ENCODE results near the gene MEF2C. TPM values are rescaled to one million over a fixed set of nuclear protein-coding genes. Genes with fewer than 3 reads are reported as not detected.

The MEF2C gene
- total RNA-seq, 1 experiment from 2014 or later: 13.0 TPM

- intact Hi-C loops (cut with micrococcal nuclease): loop anchor here (10.0 kb wide), 1 partner anchor 570 kb away; no protein-coding TSS in a partner anchor
- Histone ChIP-seq H3K27me3 (ENCODE audit: insufficient read depth, low read length) (no peaks in the 10 kb centered on the region), H3K9me2 (ENCODE audit: insufficient read depth) (no peaks in the 10 kb centered on the region), H3K36me3 (ENCODE audit: control insufficient read depth in 1 of 2, insufficient read depth in 2 of 2, low read length in 2 of 2) (no peaks in the 10 kb centered on the region), H3K27ac (ENCODE audit: low read depth, low read length) (no peak overlapping the region), H3K9me3 (ENCODE audit: control insufficient read depth in 1 of 2, insufficient read depth in 1 of 2, low read depth in 1 of 2, low read length in 2 of 2) (no peaks in the 10 kb centered on the region), H4K20me1 (ENCODE audit: insufficient read depth) (no peaks in the 10 kb centered on the region), H3K9ac (ENCODE audit: low read length) (no peak overlapping the region), H2AFZ (ENCODE audit: low read depth, low read length, poor library complexity, severe bottlenecking) (no peak overlapping the region), H3K4me2 (ENCODE audit: low read length) (no peak overlapping the region), H3K79me2 (ENCODE audit: insufficient read depth, low read length) (no peaks in the 10 kb centered on the region), H3K4me1 (ENCODE audit: control insufficient read depth in 1 of 2, insufficient read depth in 2 of 2, low read length in 2 of 2) (no peaks in the 10 kb centered on the region; a peak in 1 of 4 replicates), H3K4me3 (replicated peaks in 1 of 2; ENCODE audit: low read depth in 1 of 2, low read length in 2 of 2) (no peak overlapping the region)
- no peak for ATAC-seq
- POLR2A ChIA-PET: no interaction called here
- TF ChIP-seq YY1 (IDR thresholded peaks at IDR 0.05; ENCODE audit: extremely low read depth, insufficient replicate concordance, low read depth, low read length): no peak
- TF ChIP-seq ZNF274 (IDR thresholded peaks at IDR 0.05; ENCODE audit: low read depth, low read length): no peak
- TF ChIP-seq SP1 (IDR thresholded peaks at IDR 0.05; ENCODE audit: low read depth): no peak
- TF ChIP-seq EZH2 (IDR thresholded peaks at IDR 0.05): no peak
- no peak for TF ChIP-seq POLR2AphosphoS5 (IDR thresholded peaks at IDR 0.05; ENCODE audit: low read depth, low read length)
- no peak for TF ChIP-seq MAX (IDR thresholded peaks at IDR 0.05)
- no peak for TF ChIP-seq FOSL1 (IDR thresholded peaks at IDR 0.05; ENCODE audit: low read depth)
- RAD21 ChIA-PET (ENCODE audit: low non-redundant PET in 1 of 2, low total read pairs in 2 of 2, uncharacterized antibody in 2 of 2, unreplicated experiment in 2 of 2): no interaction called here
- no TSS peak for BruUV-seq (replicated peaks)
- DNase-seq (ENCODE audit: low read depth, low spot score): no peak
- CTCF ChIA-PET: interaction anchor here (1.5 kb wide), 1 partner anchor 9 kb away, joined by 3 read pairs; no protein-coding TSS in a partner anchor
Observed at GRCh38 chr5:88734983-88735382, 148.0 kb downstream of the MEF2C start.

GRCh38 chr5:88734191-88734640 lies 148.8 kb downstream of the MEF2C start:
- ChIA-PET CTCF (interaction anchor here (1.5 kb wide), 1 partner anchor 8 kb away, joined by 3 read pairs; no protein-coding TSS in a partner anchor), RAD21 (ENCODE audit: low non-redundant PET in 1 of 2, low total read pairs in 2 of 2, uncharacterized antibody in 2 of 2, unreplicated experiment in 2 of 2) (no interaction called here), POLR2A (no interaction called here)
- no peaks in the 10 kb centered on the region for H3K9me2 ChIP-seq (ENCODE audit: insufficient read depth)
- no peaks in the 10 kb centered on the region for H3K79me2 ChIP-seq (ENCODE audit: insufficient read depth, low read length)
- intact Hi-C loops (cut with micrococcal nuclease): loop anchor here (10.0 kb wide), 1 partner anchor 571 kb away; no protein-coding TSS in a partner anchor
- H3K27ac ChIP-seq (ENCODE audit: low read depth, low read length): no peak overlapping the region
- H3K9ac ChIP-seq (ENCODE audit: low read length): no peak overlapping the region
- no peaks in the 10 kb centered on the region for H4K20me1 ChIP-seq (ENCODE audit: insufficient read depth)
- no peak for ATAC-seq
- no peak for DNase-seq (ENCODE audit: low read depth, low spot score)
- no peaks in the 10 kb centered on the region for H3K27me3 ChIP-seq (ENCODE audit: insufficient read depth, low read length)
- H3K4me3 ChIP-seq (replicated peaks in 1 of 2; ENCODE audit: low read depth in 1 of 2, low read length in 2 of 2): no peak overlapping the region
- H2AFZ ChIP-seq (ENCODE audit: low read depth, low read length, poor library complexity, severe bottlenecking): no peak overlapping the region
- no peaks in the 10 kb centered on the region for H3K9me3 ChIP-seq (ENCODE audit: control insufficient read depth in 1 of 2, insufficient read depth in 1 of 2, low read depth in 1 of 2, low read length in 2 of 2)
- TF ChIP-seq, protein P1, sequence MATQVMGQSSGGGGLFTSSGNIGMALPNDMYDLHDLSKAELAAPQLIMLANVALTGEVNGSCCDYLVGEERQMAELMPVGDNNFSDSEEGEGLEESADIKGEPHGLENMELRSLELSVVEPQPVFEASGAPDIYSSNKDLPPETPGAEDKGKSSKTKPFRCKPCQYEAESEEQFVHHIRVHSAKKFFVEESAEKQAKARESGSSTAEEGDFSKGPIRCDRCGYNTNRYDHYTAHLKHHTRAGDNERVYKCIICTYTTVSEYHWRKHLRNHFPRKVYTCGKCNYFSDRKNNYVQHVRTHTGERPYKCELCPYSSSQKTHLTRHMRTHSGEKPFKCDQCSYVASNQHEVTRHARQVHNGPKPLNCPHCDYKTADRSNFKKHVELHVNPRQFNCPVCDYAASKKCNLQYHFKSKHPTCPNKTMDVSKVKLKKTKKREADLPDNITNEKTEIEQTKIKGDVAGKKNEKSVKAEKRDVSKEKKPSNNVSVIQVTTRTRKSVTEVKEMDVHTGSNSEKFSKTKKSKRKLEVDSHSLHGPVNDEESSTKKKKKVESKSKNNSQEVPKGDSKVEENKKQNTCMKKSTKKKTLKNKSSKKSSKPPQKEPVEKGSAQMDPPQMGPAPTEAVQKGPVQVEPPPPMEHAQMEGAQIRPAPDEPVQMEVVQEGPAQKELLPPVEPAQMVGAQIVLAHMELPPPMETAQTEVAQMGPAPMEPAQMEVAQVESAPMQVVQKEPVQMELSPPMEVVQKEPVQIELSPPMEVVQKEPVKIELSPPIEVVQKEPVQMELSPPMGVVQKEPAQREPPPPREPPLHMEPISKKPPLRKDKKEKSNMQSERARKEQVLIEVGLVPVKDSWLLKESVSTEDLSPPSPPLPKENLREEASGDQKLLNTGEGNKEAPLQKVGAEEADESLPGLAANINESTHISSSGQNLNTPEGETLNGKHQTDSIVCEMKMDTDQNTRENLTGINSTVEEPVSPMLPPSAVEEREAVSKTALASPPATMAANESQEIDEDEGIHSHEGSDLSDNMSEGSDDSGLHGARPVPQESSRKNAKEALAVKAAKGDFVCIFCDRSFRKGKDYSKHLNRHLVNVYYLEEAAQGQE (IDR thresholded peaks at IDR 0.05; ENCODE audit: low read depth): no peak
- no peak for TF ChIP-seq JUND (IDR thresholded peaks at IDR 0.05)
- no peak for TF ChIP-seq FOSL1 (IDR thresholded peaks at IDR 0.05; ENCODE audit: low read depth)
- H3K4me1 ChIP-seq (ENCODE audit: control insufficient read depth in 1 of 2, insufficient read depth in 2 of 2, low read length in 2 of 2): no peaks in the 10 kb centered on the region; a peak in 1 of 4 replicates
- no TSS peak for BruUV-seq (replicated peaks)
- H3K36me3 ChIP-seq (ENCODE audit: control insufficient read depth in 1 of 2, insufficient read depth in 2 of 2, low read length in 2 of 2): no peaks in the 10 kb centered on the region
- H3K4me2 ChIP-seq (ENCODE audit: low read length): no peak overlapping the region
